IMR-90 (cell line): Measurements from ENCODE around the gene RBKS.

Source experiments
- CTCF ChIP-seq: conservative IDR thresholded peaks from 2 replicates; pipeline ENCODE4 v1.5.1; 2012; ENCODE audit warnings: mild to moderate bottlenecking, low read depth, low read length, improper control_type of control experiment
- MAFK ChIP-seq: IDR thresholded peaks from 2 replicates; pipeline ENCODE4 v1.6.1; 2012; ENCODE audit warnings: low read depth, low read length, improper control_type of control experiment
- POLR2A ChIP-seq: IDR thresholded peaks from 2 replicates; pipeline ENCODE4 v1.6.1; 2012; ENCODE audit warnings: mild to moderate bottlenecking, low read depth, low read length
- SMC3 ChIP-seq: fragments of 150-350 bp; IDR thresholded peaks from 2 replicates; pipeline ENCODE4 v1.6.1; 2016; ENCODE audit warnings: low read depth, mild to moderate bottlenecking, antibody characterized with exemption, low read length, moderate library complexity

GRCh38 chr2:27903649-27904404, 13.6 kb upstream of the RBKS start:
- TF ChIP-seq CTCF (no peak), POLR2A (no peak), SMC3 (no peak), MAFK (no peak)
